GM20000 (cell line): ENCODE data around the gene MYBBP1A.
"Not testable (repeated sequence)": the region's sequence is repeated elsewhere in the genome, so short reads cannot be mapped to it uniquely, and the experiment has no call there.

Experiments
- DNase-seq: peaks from one replicate; pipeline ENCODE4 v3.0.0; 2012; ENCODE audit warnings: low spot score
- CTCF ChIP-seq: IDR thresholded peaks from 2 replicates; pipeline ENCODE4 v1.5.1; 2012; ENCODE audit warnings: mild to moderate bottlenecking, control low read depth; ENCODE audit errors: extremely low read depth, missing control alignments

Gene MYBBP1A

DNA sequence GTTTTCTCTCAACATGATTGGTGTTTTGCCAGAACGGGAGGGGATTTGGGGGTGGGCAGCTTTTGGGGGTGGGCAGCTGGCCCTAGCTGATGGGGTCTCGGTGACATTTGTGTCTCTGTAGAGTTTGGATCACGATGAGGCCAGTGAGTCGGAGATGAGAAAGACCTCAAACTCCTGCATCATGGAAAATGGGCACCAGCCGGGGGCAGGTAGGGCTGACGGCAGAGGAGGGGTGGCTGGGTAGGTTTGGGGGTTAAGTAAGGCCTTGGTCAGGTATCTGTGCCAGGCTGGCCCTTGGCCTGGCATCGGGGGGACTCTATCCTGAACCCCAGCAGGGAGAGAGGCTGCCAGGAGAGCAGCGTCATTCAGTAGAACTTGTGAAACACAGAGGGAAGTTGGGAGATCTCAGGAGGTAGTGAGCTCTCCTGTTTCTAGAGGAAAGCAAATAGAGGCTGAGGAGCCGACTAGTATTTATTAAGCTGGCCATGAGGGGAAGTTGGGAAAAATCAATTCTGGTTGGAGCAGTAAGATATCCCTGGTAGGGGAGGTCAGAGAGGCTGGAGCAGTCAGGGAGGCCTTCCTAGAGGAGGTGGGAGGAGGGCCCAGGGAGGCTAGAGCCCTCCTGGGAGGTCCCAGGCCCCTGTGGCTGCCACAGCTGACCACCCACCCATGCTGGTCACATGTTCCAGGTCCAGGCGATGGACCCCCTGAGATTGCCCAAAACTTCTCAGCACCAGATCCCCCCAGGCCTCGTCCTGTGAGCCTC is 37.2 kb upstream of the MYBBP1A start:
- DNase-seq = no peak
- TF ChIP-seq CTCF = no peak

DNA sequence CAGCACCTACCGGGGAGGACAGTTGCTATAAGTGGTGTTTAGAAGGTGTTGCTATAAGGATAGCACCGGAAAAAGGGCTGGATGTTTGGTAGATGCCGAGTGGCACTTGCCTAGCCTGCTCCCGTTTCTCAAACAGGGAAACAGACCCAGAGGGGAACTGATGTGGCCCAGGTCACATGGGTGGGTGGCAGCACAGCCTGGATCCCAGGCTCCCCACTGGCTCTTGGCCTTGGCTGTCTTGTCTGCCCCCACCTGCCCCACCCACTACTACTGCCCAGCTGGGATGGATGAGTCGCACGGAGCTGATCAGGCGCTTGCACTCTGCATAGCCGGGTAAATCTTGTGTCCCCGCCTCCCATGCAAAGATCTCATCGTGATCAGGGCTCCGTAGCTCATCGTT is 36.3 kb upstream of the MYBBP1A start:
- no peak for TF ChIP-seq CTCF
- no peak for DNase-seq

GRCh38 chr17:4590981-4591453 is 35.8 kb upstream of the MYBBP1A start:
- DNase-seq = no peak
- TF ChIP-seq CTCF = no peak

GRCh38 chr17:4590042-4590441 is 34.9 kb upstream of the MYBBP1A start:
- DNase-seq = not testable (repeated sequence)

DNA sequence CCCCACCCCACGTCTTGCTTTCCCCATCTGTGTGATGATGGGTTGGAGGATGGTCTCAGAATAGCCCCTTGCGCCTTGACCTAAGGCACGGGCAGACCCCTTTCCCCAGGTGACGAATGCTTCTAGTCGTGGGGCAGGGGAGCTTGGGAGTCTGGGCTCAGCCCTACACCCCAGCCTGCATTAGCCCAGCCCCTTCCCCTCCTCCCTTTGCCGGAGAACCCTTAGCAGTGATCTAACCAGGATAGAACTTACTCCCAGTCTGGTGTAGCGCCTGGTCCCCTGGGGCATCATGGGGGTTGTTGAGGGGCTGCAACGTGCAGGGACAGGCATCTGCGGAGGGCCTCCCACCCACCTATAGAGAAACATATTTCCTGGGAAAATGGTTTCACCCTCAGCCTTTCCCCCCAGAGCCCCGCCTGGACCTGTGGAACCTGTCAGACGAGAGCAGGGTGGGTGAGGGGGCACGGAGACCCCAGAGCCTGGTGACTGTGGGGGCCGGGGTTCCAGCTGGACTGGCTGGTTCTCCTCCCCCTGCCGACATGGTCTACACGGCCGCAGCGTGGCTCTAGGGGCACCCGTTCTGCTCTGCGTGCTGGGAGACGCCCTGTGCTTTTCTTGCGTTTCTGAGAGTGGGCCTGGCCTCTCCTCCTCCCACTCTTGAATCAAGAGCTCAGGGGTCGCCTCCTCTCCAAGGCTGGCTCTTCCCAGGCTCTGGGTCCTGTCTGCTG is 33.9 kb upstream of the MYBBP1A start:
- TF ChIP-seq CTCF = no peak
- DNase-seq = no peak

DNA sequence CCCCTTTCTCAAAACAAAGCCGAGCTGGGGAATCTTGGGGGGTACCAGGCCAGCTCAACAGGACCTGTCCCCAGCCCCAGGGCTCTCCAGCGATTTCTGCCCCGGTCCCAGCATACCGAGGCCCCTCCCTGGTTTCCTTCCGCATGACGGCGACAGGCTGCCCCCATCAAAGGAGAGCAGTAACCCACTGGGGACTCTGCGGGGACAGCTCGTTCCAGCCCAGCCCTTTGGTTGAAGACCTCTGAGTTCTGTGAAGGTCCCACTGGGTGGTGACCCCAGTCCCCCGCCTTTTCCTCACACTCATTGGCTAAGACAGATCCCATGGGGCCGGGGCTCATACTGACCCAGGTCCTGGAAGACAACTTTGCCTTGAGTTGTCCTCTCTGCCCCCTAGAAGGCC is 33.2 kb upstream of the MYBBP1A start:
- no peak for DNase-seq
- no peak for TF ChIP-seq CTCF

- no peak for DNase-seq
- TF ChIP-seq CTCF = no peak
Measured at GRCh38 chr17:4587803-4588202, 32.6 kb upstream of the MYBBP1A start.
